Stimulated activated CD8-positive, alpha-beta memory T cell treated with anti-CD3 and anti-CD28 coated beads, Interleukin-4, amount 100 ng/mL, for 24 hours (primary cell): ENCODE data around the gene ITGA3.

Source experiments
- DNase-seq: peaks from one replicate; pipeline ENCODE4 v3.0.0-alpha.2; 2020; ENCODE audit warnings: low read depth

Gene ITGA3

DNA sequence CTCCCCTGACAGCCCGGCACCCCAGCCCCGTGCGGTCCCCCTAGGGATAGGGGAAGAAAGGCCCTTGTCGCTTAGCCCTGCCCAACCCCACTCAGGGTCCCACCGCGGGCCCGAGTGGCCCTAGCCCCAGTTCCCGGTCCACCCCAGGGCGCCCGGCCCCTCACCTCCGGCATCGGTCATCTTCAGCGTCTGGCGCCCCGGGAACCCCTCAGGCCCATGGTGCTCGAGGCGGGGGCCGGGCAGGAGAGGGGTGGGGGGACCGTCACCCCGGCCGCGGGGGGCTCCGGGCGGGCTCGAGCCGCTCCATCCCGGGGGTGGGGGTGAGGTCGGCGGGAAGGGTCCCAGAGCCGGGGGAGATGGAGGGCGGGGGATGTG, 73.4 kb downstream of the ITGA3 start:
- no peak for DNase-seq

DNA sequence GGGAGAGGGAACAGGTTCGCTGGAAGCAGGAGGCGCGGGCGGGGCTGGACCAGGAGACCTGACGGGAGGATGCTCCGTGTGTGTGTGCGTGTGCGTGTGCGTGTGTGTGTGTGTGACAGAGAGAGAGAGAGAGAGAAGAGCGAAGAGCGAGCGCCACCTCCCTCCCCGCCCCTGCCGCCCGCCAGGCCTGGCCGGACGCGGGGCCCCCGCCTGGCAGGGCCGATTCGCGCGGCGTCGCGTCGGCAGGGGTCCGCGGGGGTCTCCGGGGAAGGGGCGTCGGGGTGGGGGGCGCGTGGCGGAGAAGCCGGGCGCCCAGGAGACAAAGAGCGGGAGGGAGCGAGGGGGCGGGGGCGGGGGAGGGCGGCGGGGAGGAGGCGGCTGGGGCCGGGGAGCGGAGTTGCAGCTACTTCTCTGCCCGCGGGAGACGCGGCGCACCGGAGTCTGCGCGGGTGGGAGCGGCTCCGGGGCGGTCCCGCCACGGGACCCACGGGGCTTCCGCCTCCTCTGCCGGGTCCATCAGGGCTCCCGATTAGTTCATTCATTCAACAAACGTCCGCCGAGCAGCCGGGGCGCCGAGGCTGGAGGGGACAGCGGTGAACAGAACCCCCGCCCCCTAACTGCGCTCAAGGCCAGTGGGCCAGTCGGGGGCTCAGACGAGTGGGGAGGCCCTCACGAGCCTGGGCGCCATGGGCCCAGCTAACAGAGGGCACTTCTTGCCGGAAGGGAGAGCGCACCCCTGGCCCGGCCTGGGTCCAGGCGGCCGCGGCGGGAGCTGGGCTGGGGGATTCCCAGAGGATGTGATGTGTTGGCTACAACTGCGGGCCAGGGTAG, 74.0 kb downstream of the ITGA3 start, which contains the start of gene SAMD14:
Gene SAMD14 (minus strand): TSS at position 433 of the 831 bp plus-strand sequence. CDS start 5,201 bp downstream, outside the sequence.
- no peak for DNase-seq

DNA sequence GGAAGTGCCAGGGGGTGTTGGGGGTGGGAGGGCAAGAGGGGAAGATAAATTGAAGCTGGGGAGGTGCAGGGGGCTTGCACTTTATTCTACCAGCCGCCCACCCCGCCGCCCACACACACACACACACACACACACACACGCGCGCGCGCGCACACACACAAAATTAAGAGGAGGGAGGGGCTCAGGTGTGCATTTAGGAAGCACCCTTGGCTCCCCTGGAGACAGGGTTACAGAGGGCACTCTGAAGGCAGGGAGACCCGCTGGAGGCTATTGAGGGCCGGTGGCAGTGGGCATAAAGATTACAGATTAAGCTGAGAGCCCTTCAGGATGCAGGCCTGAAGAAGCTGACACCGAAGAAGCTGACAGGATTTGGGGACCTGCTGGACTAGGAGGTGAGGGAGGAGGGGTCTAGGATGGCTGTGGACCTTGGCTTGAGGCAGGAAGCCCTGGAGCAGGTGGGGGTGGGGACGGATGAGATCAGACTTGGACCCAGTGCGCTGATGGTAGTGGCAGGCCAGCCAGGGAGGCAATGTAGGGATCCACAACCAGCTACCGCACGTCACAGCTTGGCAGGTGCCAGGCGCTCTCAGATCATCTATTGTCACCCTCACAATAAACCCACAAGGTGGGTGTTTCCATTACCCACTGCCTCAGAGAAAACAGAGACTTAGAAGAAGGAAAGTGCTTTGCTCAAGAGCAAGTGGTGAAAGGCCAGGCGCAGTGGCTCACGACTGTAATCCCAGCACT, 74.8 kb downstream of the ITGA3 start:
- no peak for DNase-seq

DNA sequence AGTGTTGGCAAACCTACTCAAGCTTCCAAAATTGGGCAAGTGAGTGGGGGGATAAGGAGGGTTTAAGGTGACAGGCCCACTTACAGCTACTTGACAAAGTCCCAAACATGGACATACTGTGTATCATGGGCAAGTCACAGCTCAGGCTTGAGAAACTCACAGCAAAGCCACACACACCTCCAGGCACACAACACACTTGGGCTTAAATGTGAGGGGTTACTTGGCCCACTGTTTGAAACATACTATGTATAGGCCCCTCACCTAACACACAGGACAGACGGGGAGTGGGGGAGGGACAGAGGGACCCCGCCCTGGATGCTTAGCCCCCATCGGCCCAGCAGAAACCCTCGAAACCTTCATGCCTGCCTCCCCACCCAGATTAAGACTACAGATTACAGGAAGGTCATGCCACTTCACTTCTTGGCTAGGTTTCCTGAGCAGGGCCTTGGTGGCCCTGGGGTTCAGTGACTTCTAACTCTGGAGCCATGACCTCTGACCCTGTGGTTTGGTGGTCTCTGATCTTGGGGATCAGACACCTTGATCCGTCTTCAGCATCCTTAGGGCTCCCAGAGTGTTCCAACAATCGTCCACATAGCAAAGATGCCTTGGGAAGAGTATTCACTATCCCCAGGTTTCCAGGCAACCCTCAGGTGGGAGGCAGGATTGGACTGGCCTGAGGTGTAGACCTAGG, 76.3 kb downstream of the ITGA3 start:
- DNase-seq: no peak

DNA sequence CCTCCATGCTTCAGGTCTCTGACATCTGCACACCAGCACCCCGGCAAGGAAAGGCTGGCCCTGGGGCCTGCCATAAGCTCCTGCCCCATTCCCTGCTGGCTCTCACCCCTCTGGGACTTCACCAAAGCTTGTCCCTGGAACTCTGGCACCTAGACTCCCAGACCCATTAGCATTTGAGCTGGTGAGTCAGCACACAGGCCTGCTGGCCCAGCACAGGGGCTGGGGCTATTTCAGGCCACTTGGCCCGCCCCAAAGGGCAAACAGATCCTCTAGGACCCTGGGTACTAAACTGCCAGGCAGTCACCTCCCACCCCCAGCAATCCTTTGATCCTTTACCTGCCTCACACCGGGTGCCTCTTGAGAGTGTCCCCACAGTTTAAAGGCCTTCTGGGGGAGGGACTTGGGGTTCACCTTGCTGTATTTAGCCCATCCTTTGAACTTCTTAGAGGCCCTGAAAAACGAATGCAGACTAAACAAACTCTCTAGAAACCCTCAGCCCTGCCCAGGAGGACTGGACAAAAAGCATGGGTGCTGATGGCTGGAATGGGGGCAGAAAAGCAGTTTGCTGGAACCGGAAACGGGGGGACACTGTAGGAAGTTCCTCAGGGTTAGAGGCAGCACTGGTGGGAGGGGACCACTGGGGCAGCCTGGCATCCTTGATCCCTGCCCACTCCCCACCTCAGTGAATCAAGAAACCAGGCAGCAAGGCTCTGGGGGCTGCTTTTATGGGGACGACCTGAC, 77.3 kb downstream of the ITGA3 start:
- DNase-seq: no peak

DNA sequence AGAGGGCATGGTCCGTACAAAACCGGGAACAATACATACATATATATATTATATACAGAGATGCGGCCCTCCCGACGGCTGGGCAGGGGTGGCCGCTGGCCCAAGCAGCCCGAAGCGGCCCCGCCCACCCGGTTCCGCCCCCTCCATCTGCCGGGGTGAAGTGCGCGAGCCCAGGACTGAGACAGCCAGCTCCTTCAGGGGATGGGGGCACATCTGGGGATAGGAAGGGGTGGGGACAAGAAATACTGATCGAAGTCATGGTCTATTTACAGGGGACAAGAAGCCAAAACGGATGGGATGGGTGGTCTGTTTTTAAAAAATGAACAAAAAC, 77.8 kb downstream of the ITGA3 start:
- no peak for DNase-seq

DNA sequence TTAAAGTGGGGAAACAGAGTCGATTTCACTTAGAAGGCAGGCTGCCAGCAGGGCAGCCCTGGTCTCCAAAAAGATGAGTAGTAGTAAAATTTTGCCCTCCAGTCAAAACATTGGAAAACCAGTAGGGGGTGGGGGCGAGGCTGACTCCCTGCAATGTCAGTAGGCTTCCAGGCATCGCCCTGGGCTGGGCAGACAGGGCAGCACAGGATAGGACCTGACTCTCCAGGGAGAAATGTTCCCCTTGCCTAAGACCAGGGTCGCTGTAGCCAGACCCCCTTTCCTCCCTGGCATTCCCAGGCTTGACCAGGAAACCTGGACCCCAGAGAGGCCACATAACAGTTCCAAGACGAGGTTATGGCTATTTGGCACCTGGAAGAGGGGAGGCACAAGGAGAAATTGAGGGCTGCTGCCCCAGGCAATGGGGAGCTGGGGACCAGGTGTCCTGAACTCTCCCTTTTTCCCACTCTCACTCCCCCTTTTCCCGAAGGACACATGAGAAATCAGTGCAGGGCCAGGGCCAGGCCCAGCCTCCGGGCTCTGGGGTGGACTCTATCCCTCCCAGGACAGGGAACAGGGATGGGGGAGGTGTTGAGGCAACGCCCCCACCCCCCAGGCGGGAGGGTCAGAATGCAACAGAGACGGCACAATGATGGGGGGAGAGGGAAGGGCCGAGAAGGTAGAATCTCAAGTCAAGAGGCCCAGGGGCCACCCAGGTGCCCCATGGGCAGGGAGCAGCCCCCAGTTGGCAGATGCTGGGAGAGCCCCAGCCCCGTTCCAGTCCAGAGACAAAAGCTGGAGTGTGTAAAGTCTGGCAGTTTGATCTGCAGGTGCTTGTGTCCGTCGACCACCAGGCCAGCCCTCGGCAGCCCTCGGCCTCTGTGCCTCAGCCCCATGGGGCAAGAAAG, 78.5 kb downstream of the ITGA3 start:
- DNase-seq: no peak

DNA sequence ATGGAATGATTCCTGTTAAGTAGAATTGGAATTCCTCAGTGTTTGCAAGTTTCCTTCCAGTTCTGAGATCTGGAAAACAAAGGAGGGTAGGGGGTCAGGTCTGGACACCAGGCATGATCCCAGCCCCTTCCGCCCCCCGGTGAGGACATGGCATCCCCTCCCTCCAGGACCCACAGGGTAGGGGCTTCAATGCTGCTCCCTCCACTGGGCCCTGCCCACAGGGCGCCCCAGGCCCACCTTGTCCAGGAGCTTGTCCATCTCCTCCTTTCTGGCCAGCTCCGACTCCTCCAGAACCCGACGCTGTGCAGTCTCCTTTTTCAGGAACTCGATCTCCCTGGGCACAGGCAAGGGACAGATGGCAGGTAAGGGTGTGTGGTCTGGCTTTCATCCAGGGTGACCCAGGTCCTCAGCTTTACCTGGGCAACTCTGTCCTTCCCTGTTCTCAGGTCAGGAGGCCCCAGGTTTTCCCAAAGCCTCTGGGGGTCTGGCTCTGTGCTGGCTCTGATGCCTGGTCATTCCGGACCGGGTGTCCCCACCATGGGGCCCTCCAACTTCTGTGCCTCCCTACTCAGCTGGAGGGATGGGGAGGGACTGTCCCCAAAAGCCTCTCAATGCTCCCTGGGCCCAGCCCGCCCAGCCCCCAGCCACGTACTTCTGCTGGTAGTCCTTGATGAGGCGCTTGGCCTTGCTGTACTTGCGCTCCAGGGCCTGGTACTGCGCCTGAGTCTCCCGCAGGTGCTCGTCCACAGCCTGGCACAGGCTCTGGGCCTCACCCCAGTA, 79.6 kb downstream of the ITGA3 start:
- no peak for DNase-seq

DNA sequence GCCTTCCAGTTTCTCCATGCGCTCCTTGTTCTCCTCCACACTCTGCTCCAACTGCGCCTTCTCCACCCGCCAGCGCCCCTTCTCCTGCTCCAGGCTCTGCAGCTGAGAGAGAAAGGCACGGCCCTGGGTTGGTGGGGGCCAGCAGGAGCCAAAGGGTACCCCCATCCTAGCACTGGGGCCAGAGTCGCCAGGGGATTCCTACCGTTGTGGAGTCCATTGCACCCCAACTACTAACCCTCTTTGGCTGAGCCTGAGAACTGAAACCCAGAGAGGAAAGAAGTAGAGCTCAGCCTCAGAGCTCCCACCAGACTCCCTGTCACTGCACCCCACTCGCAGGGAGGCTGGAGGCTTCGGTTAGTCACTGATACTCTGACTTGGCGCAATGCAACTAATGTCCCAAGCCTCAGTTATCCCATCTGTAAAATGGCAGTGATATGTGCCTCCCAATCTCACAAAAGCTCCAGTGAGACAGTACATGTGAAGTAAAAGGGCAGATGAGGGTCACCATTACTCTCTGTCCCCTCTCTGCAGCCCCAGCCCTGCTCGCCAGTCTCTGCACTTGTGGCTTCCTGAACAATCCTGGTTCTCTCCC, 80.3 kb downstream of the ITGA3 start:
- DNase-seq: no peak

DNA sequence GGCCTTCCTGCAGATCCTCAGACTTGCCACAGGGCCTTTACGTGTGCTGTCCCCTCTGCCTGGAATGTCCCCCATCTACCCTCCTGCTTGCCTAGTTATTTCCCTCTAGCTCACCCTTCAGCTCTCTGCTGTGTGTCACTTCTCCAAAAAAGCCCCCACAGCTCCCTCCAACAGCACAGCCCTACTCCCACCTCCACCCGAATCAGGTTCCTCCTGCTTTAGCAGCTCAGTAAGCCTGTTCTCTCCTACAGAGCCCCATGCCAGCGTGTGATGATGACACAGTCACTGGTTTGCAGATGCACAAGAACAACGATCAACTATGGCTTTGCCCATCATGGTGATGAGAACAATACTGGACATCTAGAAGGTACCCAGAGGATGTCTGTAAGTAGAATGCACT, 81.1 kb downstream of the ITGA3 start:
- no peak for DNase-seq

DNA sequence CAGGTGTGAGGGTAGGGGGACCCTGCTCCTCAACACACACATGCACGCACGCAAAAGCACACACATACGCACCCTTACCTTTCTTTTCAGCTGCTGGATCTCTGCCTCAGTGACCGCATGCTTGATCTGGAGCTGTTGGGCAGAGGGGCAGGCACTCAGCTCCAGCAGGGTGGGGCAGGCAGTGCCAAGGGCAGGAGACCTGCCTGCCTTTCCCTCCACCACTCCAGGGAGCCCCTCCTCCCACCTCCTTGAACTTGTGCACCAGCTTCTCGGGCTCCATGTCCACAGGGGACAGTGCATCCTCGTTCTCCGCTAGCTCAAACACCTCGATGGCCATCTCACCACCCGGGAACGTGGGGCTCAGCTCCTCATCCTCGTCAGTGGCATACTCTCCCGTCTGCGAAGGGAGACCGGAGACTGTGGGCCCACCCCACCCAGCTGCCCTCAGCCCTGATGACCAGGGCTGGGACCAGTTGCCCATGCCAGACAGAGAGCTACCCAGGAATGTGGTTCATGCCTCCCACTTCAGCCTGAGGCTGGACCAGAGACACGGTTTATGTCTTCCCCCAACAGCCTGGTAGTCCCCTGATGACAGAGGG, 83.4 kb downstream of the ITGA3 start:
- no peak for DNase-seq
